Medulla oblongata (tissue), 1 donor: ENCODE results near the gene PRR15L.
"Not testable (repeated sequence)": the region's sequence is repeated elsewhere in the genome, so short reads cannot be mapped to it uniquely, and the experiment has no call there.

Experiments
- DNase-seq: peaks from one replicate; pipeline ENCODE4 v3.0.0-alpha.2; 2015; ENCODE audit errors: extremely low spot score

Gene PRR15L

GRCh38 chr17:47935468-47935867, 22.2 kb downstream of the PRR15L start:
- DNase-seq = not testable (repeated sequence)

GRCh38 chr17:47934856-47935255, 22.8 kb downstream of the PRR15L start:
- DNase-seq = no peak

- DNase-seq = no peak
These were observed 25.8 kb downstream of the PRR15L start for GRCh38 chr17:47931848-47932247.

- DNase-seq = no peak
These were observed 28.3 kb downstream of the PRR15L start for GRCh38 chr17:47929218-47930000.

- no peak for DNase-seq
These were observed 29.3 kb downstream of the PRR15L start for GRCh38 chr17:47928415-47928814.

GRCh38 chr17:47927821-47928400, 29.8 kb downstream of the PRR15L start:
- no peak for DNase-seq

- no peak for DNase-seq
These were observed 32.0 kb downstream of the PRR15L start for GRCh38 chr17:47925678-47925988.

- no peak for DNase-seq
These were observed 32.7 kb downstream of the PRR15L start for GRCh38 chr17:47924785-47925677.

- DNase-seq = not testable (repeated sequence)
These were observed 37.8 kb downstream of the PRR15L start for GRCh38 chr17:47919889-47920288.

GRCh38 chr17:47918991-47919390, 38.7 kb downstream of the PRR15L start:
- DNase-seq = no peak

- DNase-seq = no peak
These were observed 39.7 kb downstream of the PRR15L start for GRCh38 chr17:47918006-47918405.

- DNase-seq = no peak
These were observed 40.1 kb downstream of the PRR15L start for GRCh38 chr17:47917581-47917980.

- DNase-seq = no peak
These were observed 41.0 kb downstream of the PRR15L start for GRCh38 chr17:47916489-47917208.

- DNase-seq = no peak
These were observed 41.8 kb downstream of the PRR15L start for GRCh38 chr17:47915776-47916398.

- no peak for DNase-seq
These were observed 43.3 kb downstream of the PRR15L start for GRCh38 chr17:47914306-47914948.

- no peak for DNase-seq
These were observed 44.6 kb downstream of the PRR15L start for GRCh38 chr17:47913050-47913449.

- no peak for DNase-seq
These were observed 49.6 kb downstream of the PRR15L start for GRCh38 chr17:47907932-47908562.

GRCh38 chr17:47906443-47906842, 51.2 kb downstream of the PRR15L start:
- DNase-seq = no peak

- DNase-seq = peak; percentile 94
These were observed 52.4 kb downstream of the PRR15L start for GRCh38 chr17:47905221-47905733.

- DNase-seq = no peak
These were observed 55.5 kb downstream of the PRR15L start for GRCh38 chr17:47902039-47902744.
